Hepatocyte (in vitro differentiated cells): ENCODE results near the gene LTB4R. TPM values are rescaled to one million over a fixed set of nuclear protein-coding genes. Genes with fewer than 3 reads are reported as not detected.

Experiments used
- DNase-seq: peaks from one replicate; pipeline ENCODE4 v3.0.0-alpha.2; 2016; ENCODE audit warnings: low spot score
- H2AFZ ChIP-seq: fragments of 200-600 bp; sonication (generic); 2 replicates; pipeline ENCODE4 v1.6.0; 2016; ENCODE audit warnings: antibody characterized with exemption, mild to moderate bottlenecking
- H3K27ac ChIP-seq: fragments of 200-600 bp; sonication (generic); 2 replicates; pipeline ENCODE4 v1.5.1; 2016; ENCODE audit warnings: mild to moderate bottlenecking
- H3K27me3 ChIP-seq: fragments of 200-600 bp; sonication (generic); 2 replicates; pipeline ENCODE4 v1.6.1; 2016
- H3K36me3 ChIP-seq: fragments of 200-600 bp; sonication (generic); replicated peaks from 2 replicates; pipeline ENCODE4 v1.5.1; 2016; ENCODE audit warnings: low read depth; ENCODE audit not compliant: insufficient read depth
- H3K4me1 ChIP-seq: fragments of 200-600 bp; sonication (generic); 2 replicates; pipeline ENCODE4 v1.5.1; 2016; ENCODE audit warnings: mild to moderate bottlenecking, moderate library complexity; ENCODE audit not compliant: insufficient read depth
- H3K4me2 ChIP-seq: fragments of 200-600 bp; sonication (generic); 2 replicates; pipeline ENCODE4 v1.6.0; 2016
- H3K4me3 ChIP-seq: fragments of 200-600 bp; sonication (generic); 2 replicates; pipeline ENCODE4 v1.5.1; 2016; ENCODE audit warnings: mild to moderate bottlenecking
- H3K79me2 ChIP-seq: fragments of 200-600 bp; sonication (generic); 2 replicates; pipeline ENCODE4 v1.6.0; 2017; ENCODE audit warnings: mild to moderate bottlenecking
- H3K9me2 ChIP-seq: fragments of 200-600 bp; sonication (generic); replicated peaks from 2 replicates; pipeline ENCODE4 v1.6.0; 2017; ENCODE audit warnings: mild to moderate bottlenecking; ENCODE audit not compliant: insufficient read depth
- H3K9me3 ChIP-seq: fragments of 200-600 bp; sonication (generic); 2 replicates; pipeline ENCODE4 v1.5.1; 2016; ENCODE audit warnings: low read depth, mild to moderate bottlenecking
- H4K20me1 ChIP-seq: fragments of 200-600 bp; sonication (generic); 2 replicates; pipeline ENCODE4 v1.6.0; 2016; ENCODE audit warnings: mild to moderate bottlenecking; ENCODE audit not compliant: insufficient read depth, poor library complexity, severe bottlenecking
- EZH2 ChIP-seq: fragments of 200-600 bp; sonication (generic); IDR thresholded peaks from 2 replicates; pipeline ENCODE4 v1.6.1; 2016; ENCODE audit warnings: antibody characterized with exemption, mild to moderate bottlenecking, borderline replicate concordance
- EZH2phosphoT487 ChIP-seq: fragments of 200-600 bp; sonication (generic); IDR thresholded peaks from one replicate; pipeline ENCODE4 v1.6.1; 2018; ENCODE audit warnings: antibody characterized with exemption, mild to moderate bottlenecking, low read depth, moderate library complexity; ENCODE audit not compliant: unreplicated experiment, severe bottlenecking
- WGBS: methylation state at CpG from one replicate; pipeline ENCODE4 v1.1.6; 2016; ENCODE audit warnings: low lambda C conversion rate; ENCODE audit errors: missing lambda C conversion rate; 5-methylcytosine and 5-hydroxymethylcytosine counted together
- polyA plus RNA-seq: library from polyadenylated mRNA; unstranded; fragments of >200 nt; fragmentation: Nextera tagmentation; extraction: Ambion mirVana; gene quantifications from 2 replicates; pipeline ENCODE4 v1.2.1, GENCODE V29; 2016
- total RNA-seq: library from RNA; depleted of rRNA; stranded (reverse); fragments of >200 nt; gene quantifications from 2 replicates; pipeline ENCODE4 v1.2.3, GENCODE V29; 2014
- TF ChIP-seq, protein P1 (sequence below): fragments of 200-600 bp; sonication (generic); IDR thresholded peaks from 2 replicates; pipeline ENCODE4 v1.5.1; 2016; ENCODE audit warnings: antibody characterized with exemption, mild to moderate bottlenecking; ENCODE audit not compliant: poor library complexity

Gene LTB4R
- total and polyA plus RNA-seq, 2 experiments from 2014 or later = 3.6 to 5.1 TPM

DNA sequence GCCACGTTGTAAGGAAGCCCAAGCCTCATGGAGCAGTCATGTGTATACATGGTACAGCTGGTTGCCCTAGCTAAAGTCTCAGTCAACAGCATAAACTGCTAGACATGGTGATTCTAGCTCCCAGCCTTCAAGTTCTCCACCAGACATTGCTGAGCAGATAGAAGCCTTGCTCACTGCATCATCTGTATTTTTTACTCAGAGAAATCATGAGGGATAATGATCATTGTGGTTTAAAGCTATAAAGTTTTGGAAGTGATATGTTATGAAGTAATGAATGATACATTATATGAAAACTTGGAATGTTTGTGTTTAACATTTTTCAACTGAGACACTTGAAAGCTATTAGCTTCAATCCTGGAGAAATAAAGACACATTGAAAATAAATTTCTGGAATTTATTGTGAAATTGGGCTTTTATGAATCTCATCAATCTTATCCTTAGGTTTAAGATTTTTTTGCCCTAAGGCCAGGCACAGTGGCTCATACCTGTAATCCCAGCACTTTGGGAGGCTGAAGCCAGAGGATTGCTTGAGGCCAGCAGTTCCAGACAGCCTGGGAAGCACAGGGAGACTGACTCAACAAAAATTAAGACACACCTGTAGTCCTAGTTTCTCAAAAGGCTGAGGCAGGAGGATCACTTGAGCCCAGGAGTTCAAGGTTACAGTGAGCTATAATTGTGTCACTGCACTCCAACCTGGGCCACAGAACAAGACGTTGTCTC, 51.1 kb downstream of the LTB4R start:
- TF ChIP-seq EZH2phosphoT487 (no peak), EZH2 (no peak)
- TF ChIP-seq, protein P1, sequence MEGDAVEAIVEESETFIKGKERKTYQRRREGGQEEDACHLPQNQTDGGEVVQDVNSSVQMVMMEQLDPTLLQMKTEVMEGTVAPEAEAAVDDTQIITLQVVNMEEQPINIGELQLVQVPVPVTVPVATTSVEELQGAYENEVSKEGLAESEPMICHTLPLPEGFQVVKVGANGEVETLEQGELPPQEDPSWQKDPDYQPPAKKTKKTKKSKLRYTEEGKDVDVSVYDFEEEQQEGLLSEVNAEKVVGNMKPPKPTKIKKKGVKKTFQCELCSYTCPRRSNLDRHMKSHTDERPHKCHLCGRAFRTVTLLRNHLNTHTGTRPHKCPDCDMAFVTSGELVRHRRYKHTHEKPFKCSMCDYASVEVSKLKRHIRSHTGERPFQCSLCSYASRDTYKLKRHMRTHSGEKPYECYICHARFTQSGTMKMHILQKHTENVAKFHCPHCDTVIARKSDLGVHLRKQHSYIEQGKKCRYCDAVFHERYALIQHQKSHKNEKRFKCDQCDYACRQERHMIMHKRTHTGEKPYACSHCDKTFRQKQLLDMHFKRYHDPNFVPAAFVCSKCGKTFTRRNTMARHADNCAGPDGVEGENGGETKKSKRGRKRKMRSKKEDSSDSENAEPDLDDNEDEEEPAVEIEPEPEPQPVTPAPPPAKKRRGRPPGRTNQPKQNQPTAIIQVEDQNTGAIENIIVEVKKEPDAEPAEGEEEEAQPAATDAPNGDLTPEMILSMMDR = no peak
- Histone ChIP-seq H3K79me2 (no peaks in the 10 kb centered on the region), H3K9me3 (no peaks in the 10 kb centered on the region), H3K27me3 (no peaks in the 10 kb centered on the region), H3K4me3 (no peak overlapping the region), H2AFZ (no peak overlapping the region), H3K36me3 (no peaks in the 10 kb centered on the region), H3K4me1 (peaks cover 7% of the 10 kb centered on the region), H3K4me2 (no peak overlapping the region), H3K9me2 (no peaks in the 10 kb centered on the region), H3K27ac (no peak overlapping the region), H4K20me1 (no peaks in the 10 kb centered on the region)
- WGBS = 41% methylated on average over 2 of the region's 2 CpGs
- no peak for DNase-seq

DNA sequence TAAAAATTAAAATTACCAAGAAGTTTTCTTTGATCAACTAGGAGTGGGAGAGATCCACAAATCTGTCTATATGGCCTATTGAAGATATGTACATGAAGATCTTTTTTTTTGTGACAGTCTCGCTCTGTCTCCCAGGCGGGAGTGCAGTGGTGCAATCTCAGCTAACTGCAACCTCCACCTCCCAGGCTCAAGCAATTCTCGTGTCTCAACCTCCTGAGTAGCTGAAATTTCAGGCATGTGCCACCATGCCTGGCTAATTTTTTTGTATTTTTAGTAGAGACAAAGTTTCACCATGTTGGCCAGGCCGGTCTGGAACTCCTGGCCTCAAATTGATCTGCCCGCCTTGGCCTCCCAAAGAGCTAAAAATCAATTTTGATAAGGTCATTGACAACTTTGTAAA, 52.1 kb downstream of the LTB4R start:
- TF ChIP-seq EZH2phosphoT487 (no peak), EZH2 (no peak)
- TF ChIP-seq, protein P1 = no peak

DNA sequence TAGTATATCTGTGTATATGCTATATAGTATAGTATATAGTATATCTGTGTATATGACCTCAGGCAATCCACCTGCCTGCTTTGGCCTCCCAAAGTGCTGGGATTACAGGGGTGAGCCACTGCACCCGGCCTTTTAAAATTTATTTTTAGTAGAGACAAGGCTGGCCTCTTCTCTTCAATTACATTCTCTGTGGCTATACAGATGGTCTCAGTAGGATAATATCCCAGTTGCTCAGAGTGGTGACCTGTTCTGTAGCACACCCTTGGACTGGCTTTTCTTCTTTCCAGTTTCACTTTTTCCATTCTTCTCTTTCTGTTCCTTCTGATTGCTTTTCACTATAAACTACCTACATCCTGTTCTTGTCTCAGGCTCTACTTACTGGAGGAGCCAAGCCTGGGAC, 53.5 kb downstream of the LTB4R start:
- Histone ChIP-seq H3K36me3 (no peaks in the 10 kb centered on the region), H3K4me3 (no peak overlapping the region), H3K79me2 (peaks cover 5% of the 10 kb centered on the region), H3K9me3 (no peaks in the 10 kb centered on the region), H2AFZ (no peak overlapping the region), H3K9me2 (no peaks in the 10 kb centered on the region), H3K27me3 (no peaks in the 10 kb centered on the region), H3K4me1 (peaks cover 7% of the 10 kb centered on the region), H4K20me1 (no peaks in the 10 kb centered on the region), H3K27ac (peak overlapping the region; percentile 98), H3K4me2 (no peak overlapping the region)
- 90% methylated on average over 1 of the region's 1 CpG for WGBS
- no peak for DNase-seq
- TF ChIP-seq, protein P1 = no peak
- no peak for TF ChIP-seq EZH2
- TF ChIP-seq EZH2phosphoT487 = no peak

More for the DNA sequence above, 52.1 kb downstream of the LTB4R start:
- H3K4me3 ChIP-seq = no peak overlapping the region
- no peaks in the 10 kb centered on the region for H3K27me3 ChIP-seq
- WGBS = 81% methylated on average over 5 of the region's 5 CpGs
- no peaks in the 10 kb centered on the region for H3K9me2 ChIP-seq
- H3K4me1 ChIP-seq = peaks cover 7% of the 10 kb centered on the region
- no peaks in the 10 kb centered on the region for H3K9me3 ChIP-seq
- H2AFZ ChIP-seq = no peak overlapping the region
- H3K4me2 ChIP-seq = no peak overlapping the region
- H3K36me3 ChIP-seq = no peaks in the 10 kb centered on the region
- no peak for DNase-seq
- H4K20me1 ChIP-seq = no peaks in the 10 kb centered on the region
- H3K79me2 ChIP-seq = peaks cover 3% of the 10 kb centered on the region
- no peak overlapping the region for H3K27ac ChIP-seq
